Fibroblast of mammary gland (primary cell): ENCODE results near the gene PTPN3.

Experiments
- DNase-seq: peaks from one replicate; pipeline ENCODE4 v3.0.0-alpha.2; 2010; ENCODE audit warnings: low read depth
- H3K4me3 ChIP-seq: 2 replicates; pipeline ENCODE4 v1.5.1; 2011; ENCODE audit warnings: low read depth, mild to moderate bottlenecking, low read length, moderate library complexity; ENCODE audit not compliant: control insufficient read depth
- CTCF ChIP-seq: conservative IDR thresholded peaks from 2 replicates; pipeline ENCODE4 v1.5.1; 2011; ENCODE audit warnings: low read depth, low read length, inconsistent platforms; ENCODE audit not compliant: control insufficient read depth, insufficient read depth

Gene PTPN3

GRCh38 chr9:109496841-109497225, 1.3 kb downstream of the PTPN3 start:
- no peak for DNase-seq
- no peak overlapping the region for H3K4me3 ChIP-seq
- no peak for TF ChIP-seq CTCF

GRCh38 chr9:109496218-109496617, 1.9 kb downstream of the PTPN3 start:
- DNase-seq = no peak
- H3K4me3 ChIP-seq = no peak overlapping the region
- no peak for TF ChIP-seq CTCF

GRCh38 chr9:109493648-109494047, 4.5 kb downstream of the PTPN3 start:
- no peak overlapping the region for H3K4me3 ChIP-seq
- no peak for DNase-seq
- TF ChIP-seq CTCF = no peak

- no peak for TF ChIP-seq CTCF
- no peak overlapping the region for H3K4me3 ChIP-seq
- no peak for DNase-seq
Measured at GRCh38 chr9:109491590-109491989, 6.5 kb downstream of the PTPN3 start.

GRCh38 chr9:109488791-109489492, 9.2 kb downstream of the PTPN3 start:
- H3K4me3 ChIP-seq = no peak overlapping the region
- no peak for TF ChIP-seq CTCF
- no peak for DNase-seq

GRCh38 chr9:109488351-109488750, 9.8 kb downstream of the PTPN3 start:
- TF ChIP-seq CTCF = no peak
- no peak overlapping the region for H3K4me3 ChIP-seq
- DNase-seq = no peak

GRCh38 chr9:109487247-109487646, 10.9 kb downstream of the PTPN3 start:
- H3K4me3 ChIP-seq = no peak overlapping the region
- DNase-seq = no peak
- no peak for TF ChIP-seq CTCF
